ENCODE measurements around the gene NFYB.
"Not testable (repeated sequence)": the region's sequence is repeated elsewhere in the genome, so short reads cannot be mapped to it uniquely, and the experiment has no call there.

NFYB gene

GRCh38 chr12:104155711-104156555, 17.9 kb upstream of the NFYB start:
- DNase-seq, result no peak

DNA sequence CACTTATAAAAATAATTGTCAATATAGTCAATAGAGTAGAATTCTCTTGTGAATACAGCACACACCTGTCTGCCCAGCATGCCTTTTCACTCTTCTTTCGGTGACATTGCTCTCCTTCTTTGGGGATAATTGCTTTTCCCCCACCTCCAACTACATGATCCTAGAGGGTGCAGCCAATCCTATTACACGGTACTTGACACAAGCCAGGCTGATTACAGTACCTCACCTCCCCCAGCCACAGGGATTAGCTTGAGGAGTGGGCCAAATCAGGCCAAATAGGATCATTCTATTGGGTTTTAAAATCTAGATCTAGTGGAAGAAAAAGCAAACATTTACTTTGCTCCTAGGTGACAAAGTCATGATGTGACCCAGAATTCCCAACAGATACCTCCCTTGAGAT, 16.8 kb upstream of the NFYB start:
- DNase-seq, result peak; percentile 49

GRCh38 chr12:104154286-104154685, 16.3 kb upstream of the NFYB start:
- no peak for DNase-seq

DNA sequence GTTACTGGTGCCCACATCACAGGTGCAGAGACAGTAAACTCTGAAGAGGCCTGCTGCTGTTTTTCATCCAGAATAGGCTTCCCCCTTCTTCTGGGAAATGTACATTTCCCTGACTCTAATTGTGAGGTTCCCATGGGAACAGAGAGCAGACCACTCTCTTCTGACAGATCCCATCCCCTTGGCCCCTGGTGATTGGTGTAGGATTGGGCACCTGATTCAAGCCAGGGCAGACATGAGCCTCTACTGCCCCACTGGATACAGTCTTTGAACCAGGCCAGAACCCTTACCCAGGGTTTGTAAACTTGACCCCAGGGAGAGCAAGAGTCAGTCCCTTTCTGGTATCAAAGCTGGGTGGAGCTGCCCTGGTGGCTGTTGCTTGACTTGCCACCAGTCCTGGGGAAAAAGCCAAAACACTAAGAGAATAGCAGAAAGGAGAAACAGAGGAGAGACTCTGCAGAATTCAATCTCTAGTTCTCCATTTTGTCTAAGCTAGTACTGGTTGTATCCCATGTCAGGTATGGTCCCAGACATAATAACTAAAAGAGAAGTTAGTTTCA, 14.8 kb upstream of the NFYB start:
- DNase-seq, result no peak

DNA sequence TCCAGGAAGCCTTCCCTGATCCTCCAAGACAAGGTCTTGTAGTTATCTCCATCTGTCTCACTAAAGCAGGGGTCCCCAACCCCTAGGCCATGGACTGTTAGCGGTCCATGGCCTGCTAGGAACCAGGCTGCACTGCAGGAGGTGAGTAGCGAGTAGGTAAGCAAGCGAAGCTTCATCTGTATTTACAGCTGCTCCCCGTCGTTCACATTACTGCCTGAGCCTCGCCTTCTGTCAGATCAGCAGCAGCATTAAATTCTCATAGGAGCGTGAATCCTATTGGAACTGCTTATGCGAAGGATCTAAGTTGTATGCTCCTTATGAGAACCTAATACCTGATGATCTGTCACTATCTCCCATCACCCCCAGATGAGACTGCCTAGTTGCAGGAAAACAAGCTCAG, 12.4 kb upstream of the NFYB start:
- DNase-seq, result no peak

DNA sequence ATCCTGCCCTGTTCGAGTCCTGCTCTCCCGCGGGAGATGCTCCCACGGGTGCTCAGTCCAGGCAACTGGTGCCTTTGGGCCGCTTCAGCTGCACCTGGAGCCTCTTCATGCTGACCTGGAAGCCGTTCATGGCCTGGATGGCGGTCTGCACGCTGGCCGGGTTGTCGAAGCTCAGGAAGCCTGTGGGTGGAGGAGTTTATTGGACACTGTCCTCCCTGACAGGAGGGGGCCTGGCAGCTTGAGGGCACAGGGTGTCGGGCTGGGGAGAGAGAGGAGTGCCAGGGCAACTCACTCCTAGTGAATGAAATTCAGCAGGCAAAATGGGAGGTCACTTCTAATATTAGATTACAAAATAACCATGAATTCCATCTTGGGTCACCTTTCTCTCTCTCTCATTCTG, 9.3 kb upstream of the NFYB start:
- DNase-seq, result no peak

GRCh38 chr12:104143918-104144317, 5.9 kb upstream of the NFYB start:
- no peak for DNase-seq

DNA sequence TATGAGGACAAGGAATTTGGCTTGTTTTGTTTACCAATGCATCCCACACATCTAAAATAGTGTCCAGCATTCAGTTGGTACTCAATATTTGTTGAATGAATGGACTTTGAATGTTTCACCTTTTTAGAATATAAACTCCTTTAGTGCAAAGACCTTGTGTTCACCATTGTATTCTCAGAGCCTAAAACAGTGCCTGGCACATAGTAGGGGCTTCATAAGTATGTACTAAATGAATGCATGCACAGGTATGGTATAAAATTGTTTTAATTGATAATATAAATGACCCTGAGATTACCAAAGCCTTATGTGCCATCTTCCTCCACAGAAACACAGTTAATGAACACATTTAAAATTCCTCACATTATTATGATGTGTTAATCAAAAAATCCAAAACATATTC, 5.0 kb upstream of the NFYB start:
- DNase-seq, result no peak

- no peak for DNase-seq
Measured at GRCh38 chr12:104142543-104142942, 4.5 kb upstream of the NFYB start.

DNA sequence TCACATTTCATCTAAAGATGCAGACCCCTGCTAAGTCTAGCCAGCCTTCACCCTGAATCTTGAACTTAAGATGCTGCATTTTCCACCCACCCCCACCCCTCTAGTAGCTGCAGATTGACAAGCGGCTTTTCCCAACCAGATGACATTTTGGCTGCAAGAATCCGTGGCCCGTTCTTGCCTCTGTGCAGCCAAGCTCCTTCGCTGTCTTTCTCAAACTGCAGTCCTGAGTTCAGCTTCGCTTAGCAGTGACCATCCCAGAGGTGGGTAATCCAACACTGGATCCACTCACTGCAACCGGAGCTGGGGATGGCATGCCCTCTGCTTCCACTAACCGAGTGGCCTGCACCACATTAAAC, 765 bp upstream of the NFYB start:
- DNase-seq, result no peak

DNA sequence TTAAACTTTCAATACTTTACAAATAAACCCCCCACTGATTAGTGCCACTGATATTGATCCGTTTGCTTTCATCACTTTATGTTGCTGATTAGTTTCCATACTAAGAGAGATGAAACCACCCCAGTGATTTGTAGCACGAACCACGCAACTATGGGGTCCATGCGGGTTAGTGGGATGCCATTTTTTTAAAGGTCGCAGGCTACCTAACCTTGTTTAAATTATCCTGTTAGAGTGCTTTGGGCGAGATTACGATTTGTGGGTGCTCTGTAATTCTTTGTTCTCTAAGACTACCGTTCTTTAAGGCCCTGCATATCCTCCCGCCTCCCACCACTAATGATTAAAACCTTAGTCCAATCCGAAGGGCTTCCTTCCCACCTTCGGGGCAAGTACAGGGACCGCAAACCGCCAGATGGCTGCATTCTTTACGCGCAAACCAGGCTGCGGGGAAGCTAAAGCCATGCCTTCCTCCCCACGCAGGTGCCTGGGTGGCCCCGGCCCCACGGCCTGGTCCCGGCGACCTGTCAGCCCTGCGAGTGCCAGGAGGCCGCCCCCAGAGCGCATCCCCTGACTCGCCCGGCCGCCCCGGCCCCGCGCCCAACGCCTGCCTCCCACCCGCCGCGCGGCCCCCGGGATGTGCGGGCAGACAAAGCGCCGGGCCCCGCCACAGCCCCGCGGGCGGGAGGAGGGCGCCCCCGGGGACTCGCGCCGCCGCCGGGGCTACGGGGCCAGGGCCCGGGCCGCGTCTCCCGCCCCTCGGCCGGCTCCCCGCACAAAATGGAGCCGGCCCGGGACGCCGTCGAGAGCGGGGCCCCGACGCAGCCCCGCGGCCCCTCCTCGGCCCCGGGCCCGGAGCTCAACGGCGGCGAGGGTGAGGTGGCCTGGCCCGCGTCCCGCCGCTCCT, 759 bp downstream of the NFYB start:
- DNase-seq, result peak; percentile 16

DNA sequence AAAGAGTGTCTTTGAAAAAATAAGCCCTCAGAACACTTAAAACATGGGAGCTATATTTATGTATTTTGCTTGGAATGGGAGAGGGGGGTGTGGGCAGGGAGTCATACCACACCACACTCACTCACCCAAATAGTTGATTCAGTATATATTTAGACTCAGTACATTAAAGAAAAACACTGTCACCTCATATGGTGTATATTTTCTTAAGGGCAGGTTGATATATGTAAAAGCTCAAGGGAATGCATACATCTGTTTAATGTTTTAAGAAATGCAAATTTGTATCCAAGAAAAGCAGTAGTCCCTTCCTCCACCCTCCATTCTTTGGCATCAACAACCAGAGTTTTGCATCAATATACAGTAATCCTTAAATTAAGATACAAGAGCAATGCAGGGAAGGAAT, 1.4 kb downstream of the NFYB start:
- no peak for DNase-seq

- DNase-seq, result no peak
Measured at GRCh38 chr12:104134882-104135281, 3.1 kb downstream of the NFYB start.

DNA sequence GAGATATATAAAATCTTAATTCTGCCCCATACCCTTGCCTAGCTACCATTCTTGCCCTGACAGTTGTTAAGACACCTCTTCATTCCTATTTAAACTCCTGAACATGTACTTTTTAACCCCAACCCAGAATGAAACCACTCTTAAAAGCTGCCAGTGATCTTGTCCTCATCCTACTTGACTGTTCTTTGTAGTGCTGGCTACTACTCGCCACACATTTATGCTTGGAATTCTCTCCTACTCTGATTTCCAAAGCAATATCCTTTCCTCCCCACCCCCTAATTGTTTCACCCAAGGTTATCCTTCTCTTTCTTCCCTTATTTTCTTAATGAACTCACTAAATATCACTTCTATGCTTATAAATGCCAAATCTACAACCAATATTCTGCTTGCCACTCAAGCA, 4.1 kb downstream of the NFYB start:
- DNase-seq, result no peak

- DNase-seq, result no peak
Measured at GRCh38 chr12:104133321-104133720, 4.7 kb downstream of the NFYB start.

- no peak for DNase-seq
Measured at GRCh38 chr12:104132351-104132956, 5.6 kb downstream of the NFYB start.

- DNase-seq, result no peak
Measured at GRCh38 chr12:104131609-104132008, 6.4 kb downstream of the NFYB start.

- no peak for DNase-seq
Measured at GRCh38 chr12:104130760-104131159, 7.2 kb downstream of the NFYB start.

DNA sequence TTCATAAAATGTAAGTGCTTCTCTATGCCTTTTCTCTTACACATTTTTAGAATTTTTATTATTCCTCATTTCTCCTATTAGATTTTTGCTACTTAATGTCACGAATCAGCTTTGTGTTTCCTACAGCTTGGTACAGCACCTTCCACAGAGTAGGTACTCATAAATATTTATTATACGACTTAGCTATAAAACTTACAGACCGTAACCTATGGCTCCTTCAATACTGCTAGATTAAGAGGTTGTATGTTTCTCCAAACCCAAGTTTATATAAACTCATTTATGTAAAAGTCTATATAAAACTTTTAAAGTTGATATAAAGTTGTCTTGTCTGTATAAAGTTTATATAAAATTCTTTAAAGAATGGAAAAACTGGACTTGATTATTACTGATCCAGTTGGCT, 11.5 kb downstream of the NFYB start:
- DNase-seq, result no peak

- DNase-seq, result no peak
Measured at GRCh38 chr12:104122298-104122697, 15.7 kb downstream of the NFYB start.

GRCh38 chr12:104121001-104121400, 17.0 kb downstream of the NFYB start:
- DNase-seq, result no peak

DNA sequence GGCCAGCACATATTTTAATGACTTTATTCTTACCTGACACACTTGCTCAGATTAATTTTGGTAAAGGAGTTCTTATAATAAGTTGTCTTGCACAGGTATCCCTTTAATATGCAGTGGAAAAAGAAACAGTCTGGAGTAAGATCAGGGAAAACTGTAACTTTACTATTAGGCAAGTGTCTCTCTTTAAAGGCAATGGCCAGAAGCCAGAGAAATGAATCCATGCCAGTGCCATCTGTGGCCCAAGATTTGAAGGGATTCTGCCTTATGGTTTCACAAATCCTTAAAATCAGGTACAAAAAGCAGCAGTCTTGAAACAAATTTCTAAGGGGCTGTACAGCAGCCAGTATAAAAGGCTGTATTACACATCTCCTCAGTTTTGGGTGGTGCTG, 22.4 kb downstream of the NFYB start:
- no peak for DNase-seq

- not testable (repeated sequence) for DNase-seq
Measured at GRCh38 chr12:104114834-104115586, 23.0 kb downstream of the NFYB start.
